HG03457 (cell line): ENCODE results near the gene PPP2R5A.

Experiments
- ATAC-seq: cut with Tn5 transposase; IDR thresholded peaks from one replicate; pipeline ENCODE4 v1.9.1; 2021; ENCODE audit warnings: moderate number of reproducible peaks; ENCODE audit not compliant: unreplicated experiment

PPP2R5A gene

GRCh38 chr1:212284744-212285684, at the start of gene PPP2R5A:
PPP2R5A (plus strand) TSS chr1:212285410; CDS start chr1:212286111, 701 bp downstream.
- ATAC-seq: peak; percentile 88

- no peak for ATAC-seq
These were observed 49.4 kb upstream of the PPP2R5A start for GRCh38 chr1:212235857-212236256.

- ATAC-seq: no peak
These were observed 48.5 kb upstream of the PPP2R5A start for GRCh38 chr1:212236664-212237220.

GRCh38 chr1:212237651-212238050, 47.6 kb upstream of the PPP2R5A start:
- peak; percentile 93 for ATAC-seq

- ATAC-seq: no peak
These were observed 46.7 kb upstream of the PPP2R5A start for GRCh38 chr1:212238552-212238951.

GRCh38 chr1:212241501-212241900, 43.7 kb upstream of the PPP2R5A start:
- no peak for ATAC-seq

- ATAC-seq: no peak
These were observed 43.3 kb upstream of the PPP2R5A start for GRCh38 chr1:212241957-212242287.

GRCh38 chr1:212242288-212242984, 42.8 kb upstream of the PPP2R5A start:
- ATAC-seq: no peak

GRCh38 chr1:212242985-212243308, 42.3 kb upstream of the PPP2R5A start:
- ATAC-seq: no peak

- ATAC-seq: no peak
These were observed 40.8 kb upstream of the PPP2R5A start for GRCh38 chr1:212244441-212244840.

GRCh38 chr1:212247179-212247721, 38.0 kb upstream of the PPP2R5A start:
- no peak for ATAC-seq

GRCh38 chr1:212247988-212248387, 37.2 kb upstream of the PPP2R5A start:
- no peak for ATAC-seq

GRCh38 chr1:212254853-212255363, 30.3 kb upstream of the PPP2R5A start:
- ATAC-seq: no peak

- ATAC-seq: no peak
These were observed 29.4 kb upstream of the PPP2R5A start for GRCh38 chr1:212255705-212256307.

- no peak for ATAC-seq
These were observed 28.8 kb upstream of the PPP2R5A start for GRCh38 chr1:212256369-212256768.

GRCh38 chr1:212257157-212257556, 28.1 kb upstream of the PPP2R5A start:
- no peak for ATAC-seq

GRCh38 chr1:212259693-212260480, 25.3 kb upstream of the PPP2R5A start:
- no peak for ATAC-seq

- ATAC-seq: no peak
These were observed 24.5 kb upstream of the PPP2R5A start for GRCh38 chr1:212260557-212261355.

GRCh38 chr1:212261361-212261929, 23.8 kb upstream of the PPP2R5A start:
- ATAC-seq: no peak
